ENCODE data around the gene PAX5. TPM values are rescaled to one million over a fixed set of nuclear protein-coding genes. Genes with fewer than 3 reads are reported as not detected.

PAX5 gene
- total and polyA plus RNA-seq, 2 of the 13 experiments (the other 11 are each of a cell fraction or from before 2014, with no cell fraction given) = not detected

GRCh38 chr9:37002036-37002412 lies 32.0 kb downstream of the PAX5 start:
- Histone ChIP-seq H3K4me1 (ENCODE audit: insufficient read depth, low read length) (no peaks in the 10 kb centered on the region), H3K4me3 (replicated peaks in 1 of 3; ENCODE audit: insufficient read depth in 1 of 3, low read depth in 2 of 3, low read length in 3 of 3) (no peak overlapping the region), H3K27ac (ENCODE audit: extremely low read length, insufficient read depth, low read length) (no peak overlapping the region), H3K9ac (ENCODE audit: insufficient read depth, low read depth, low read length) (no peak overlapping the region), H3K9me3 (ENCODE audit: low read length) (no peaks in the 10 kb centered on the region), H3K27me3 (ENCODE audit: control insufficient read depth in 1 of 2, insufficient read depth in 2 of 2, low read length in 2 of 2) (peaks cover 3 to 59% of the 10 kb centered on the region in 2 experiments; a peak in 3 of 5 replicates), H3K79me2 (ENCODE audit: insufficient read depth, low read length) (no peaks in the 10 kb centered on the region), H4K20me1 (ENCODE audit: insufficient read depth, low read length) (no peaks in the 10 kb centered on the region), H2AFZ (ENCODE audit: low read length) (no peak overlapping the region), H3K36me3 (replicated peaks in 1 of 2; ENCODE audit: control insufficient read depth in 1 of 2, insufficient read depth in 2 of 2, low read length in 2 of 2) (no peaks in the 10 kb centered on the region), H3K4me2 (ENCODE audit: low read depth, low read length) (no peak overlapping the region)
- ATAC-seq (no peak), FAIRE-seq (no peak), DNase-seq (ENCODE audit: low spot score) (no peak)
- in situ Hi-C loops (cut with HindIII; ENCODE audit: extremely low pct_ligation_motif_present, low pct_unique_long_range_greater_than_20kb) (no loop called here), intact Hi-C loops (cut with micrococcal nuclease; ENCODE audit: unreplicated experiment) (no loop called here)
- no peak for TF ChIP-seq ZNF143 (CRISPR knock-in tag; IDR thresholded peaks at IDR 0.05)
- TF ChIP-seq KDM5B (CRISPR knock-in tag; IDR thresholded peaks at IDR 0.05; ENCODE audit: borderline replicate concordance) = no peak
- no peak for TF ChIP-seq KAT8 (CRISPR knock-in tag; IDR thresholded peaks at IDR 0.05)
- TF ChIP-seq NR0B2 (CRISPR knock-in tag; IDR thresholded peaks at IDR 0.05) = no peak
- no peak for TF ChIP-seq MEF2D (CRISPR knock-in tag; IDR thresholded peaks at IDR 0.05)
- 52% methylated on average over 9 of the region's 11 CpGs for WGBS (ENCODE audit: low lambda C conversion rate)
- BruUV-seq (replicated peaks) = no TSS peak
- POLR2A ChIA-PET = no interaction called here
- CTCF ChIA-PET (ENCODE audit: low intra/inter-chr PET ratio, low total read pairs) = interaction anchor here (1.0 kb wide), 1 partner anchor 307 kb away, joined by 3 read pairs; no protein-coding TSS in a partner anchor

- no peak for ATAC-seq
- H3K9me3 ChIP-seq (ENCODE audit: low read length) = no peaks in the 10 kb centered on the region
- no peak overlapping the region for H3K9ac ChIP-seq (ENCODE audit: insufficient read depth, low read depth, low read length)
- H3K27ac ChIP-seq (ENCODE audit: extremely low read length, insufficient read depth, low read length) = no peak overlapping the region
- FAIRE-seq = no peak
- BruUV-seq (replicated peaks) = no TSS peak
- H3K27me3 ChIP-seq (ENCODE audit: control insufficient read depth in 1 of 2, insufficient read depth in 2 of 2, low read length in 2 of 2) = peaks cover 3 to 57% of the 10 kb centered on the region in 2 experiments; a peak in 3 of 5 replicates
- H3K79me2 ChIP-seq (ENCODE audit: insufficient read depth, low read length) = no peaks in the 10 kb centered on the region
- no peaks in the 10 kb centered on the region for H4K20me1 ChIP-seq (ENCODE audit: insufficient read depth, low read length)
- WGBS (ENCODE audit: low lambda C conversion rate) = 24% methylated on average over 6 of the region's 9 CpGs
- H3K4me1 ChIP-seq (ENCODE audit: insufficient read depth, low read length) = no peaks in the 10 kb centered on the region
- POLR2A ChIA-PET = no interaction called here
- in situ Hi-C loops (cut with HindIII; ENCODE audit: extremely low pct_ligation_motif_present, low pct_unique_long_range_greater_than_20kb) (no loop called here), intact Hi-C loops (cut with micrococcal nuclease; ENCODE audit: unreplicated experiment) (no loop called here)
- no peak overlapping the region for H3K4me2 ChIP-seq (ENCODE audit: low read depth, low read length)
- CTCF ChIA-PET (ENCODE audit: low intra/inter-chr PET ratio, low total read pairs) = interaction anchor here (1.0 kb wide), 1 partner anchor 308 kb away, joined by 3 read pairs; no protein-coding TSS in a partner anchor
- no peak overlapping the region for H3K4me3 ChIP-seq (replicated peaks in 1 of 3; ENCODE audit: insufficient read depth in 1 of 3, low read depth in 2 of 3, low read length in 3 of 3)
- no peak overlapping the region for H2AFZ ChIP-seq (ENCODE audit: low read length)
- H3K36me3 ChIP-seq (replicated peaks in 1 of 2; ENCODE audit: control insufficient read depth in 1 of 2, insufficient read depth in 2 of 2, low read length in 2 of 2) = no peaks in the 10 kb centered on the region
- DNase-seq (ENCODE audit: low spot score) = no peak
- TF ChIP-seq SETDB1 (CRISPR knock-in tag; IDR thresholded peaks at IDR 0.05; ENCODE audit: borderline replicate concordance) (no peak), ZBTB38 (CRISPR knock-in tag; IDR thresholded peaks at IDR 0.05) (no peak), ZBTB2 (CRISPR knock-in tag; IDR thresholded peaks at IDR 0.05; ENCODE audit: low read depth) (no peak), RELA (CRISPR knock-in tag; IDR thresholded peaks at IDR 0.05) (no peak), KDM6A (CRISPR knock-in tag; IDR thresholded peaks at IDR 0.05; ENCODE audit: low read depth) (no peak), ZBTB3 (CRISPR knock-in tag; IDR thresholded peaks at IDR 0.05; ENCODE audit: borderline replicate concordance, low read depth) (no peak), ZNF780A (CRISPR knock-in tag; IDR thresholded peaks at IDR 0.05) (no peak), ETV6 (CRISPR knock-in tag; conservative IDR thresholded peaks at IDR 0.05) (no peak), FOXP1 (IDR thresholded peaks at IDR 0.05) (no peak), FOXP1 (CRISPR knock-in tag; IDR thresholded peaks at IDR 0.05) (no peak), FOXM1 (CRISPR knock-in tag; IDR thresholded peaks at IDR 0.05) (no peak), GRHL1 (CRISPR knock-in tag; conservative IDR thresholded peaks at IDR 0.05) (no peak), HCFC1 (IDR thresholded peaks at IDR 0.05; ENCODE audit: low read depth, low read length) (no peak), NCOR1 (IDR thresholded peaks at IDR 0.05; ENCODE audit: borderline replicate concordance, low read length) (no peak)
Observed at GRCh38 chr9:37001459-37001858, 32.6 kb downstream of the PAX5 start.

All from HepG2 (cell line).